ENCODE measurements around the gene KCNAB2. TPM values are rescaled to one million over a fixed set of nuclear protein-coding genes. Genes with fewer than 3 reads are reported as not detected.
A peak's percentile ranks its signal among the peaks of the same experiment; 100 is the strongest.

KCNAB2 gene
- total RNA-seq, 3 donors from 2014 or later = 6.9 to 19.8 (median 9.8) TPM

- Histone ChIP-seq H3K9me3 (no peaks in the 10 kb centered on the region), H3K27ac (no peak overlapping the region), H3K36me3 (no peaks in the 10 kb centered on the region), H3K4me3 (no peak overlapping the region), H3K27me3 (no peaks in the 10 kb centered on the region), H3K4me1 (no peaks in the 10 kb centered on the region)
- TF ChIP-seq, protein P1, sequence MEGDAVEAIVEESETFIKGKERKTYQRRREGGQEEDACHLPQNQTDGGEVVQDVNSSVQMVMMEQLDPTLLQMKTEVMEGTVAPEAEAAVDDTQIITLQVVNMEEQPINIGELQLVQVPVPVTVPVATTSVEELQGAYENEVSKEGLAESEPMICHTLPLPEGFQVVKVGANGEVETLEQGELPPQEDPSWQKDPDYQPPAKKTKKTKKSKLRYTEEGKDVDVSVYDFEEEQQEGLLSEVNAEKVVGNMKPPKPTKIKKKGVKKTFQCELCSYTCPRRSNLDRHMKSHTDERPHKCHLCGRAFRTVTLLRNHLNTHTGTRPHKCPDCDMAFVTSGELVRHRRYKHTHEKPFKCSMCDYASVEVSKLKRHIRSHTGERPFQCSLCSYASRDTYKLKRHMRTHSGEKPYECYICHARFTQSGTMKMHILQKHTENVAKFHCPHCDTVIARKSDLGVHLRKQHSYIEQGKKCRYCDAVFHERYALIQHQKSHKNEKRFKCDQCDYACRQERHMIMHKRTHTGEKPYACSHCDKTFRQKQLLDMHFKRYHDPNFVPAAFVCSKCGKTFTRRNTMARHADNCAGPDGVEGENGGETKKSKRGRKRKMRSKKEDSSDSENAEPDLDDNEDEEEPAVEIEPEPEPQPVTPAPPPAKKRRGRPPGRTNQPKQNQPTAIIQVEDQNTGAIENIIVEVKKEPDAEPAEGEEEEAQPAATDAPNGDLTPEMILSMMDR (IDR thresholded peaks at IDR 0.05) = no peak
- TF ChIP-seq POLR2A (IDR thresholded peaks at IDR 0.05) (no peak), POLR2AphosphoS5 (IDR thresholded peaks at IDR 0.05) (no peak)
- DNase-seq (ENCODE audit: low spot score in 2 of 2) = no peak
- intact Hi-C loops (cut with DNase I; ENCODE audit: low total_unique reads) = no loop called here
Measured at GRCh38 chr1:6003568-6004411, 41.9 kb upstream of the KCNAB2 start.

DNA sequence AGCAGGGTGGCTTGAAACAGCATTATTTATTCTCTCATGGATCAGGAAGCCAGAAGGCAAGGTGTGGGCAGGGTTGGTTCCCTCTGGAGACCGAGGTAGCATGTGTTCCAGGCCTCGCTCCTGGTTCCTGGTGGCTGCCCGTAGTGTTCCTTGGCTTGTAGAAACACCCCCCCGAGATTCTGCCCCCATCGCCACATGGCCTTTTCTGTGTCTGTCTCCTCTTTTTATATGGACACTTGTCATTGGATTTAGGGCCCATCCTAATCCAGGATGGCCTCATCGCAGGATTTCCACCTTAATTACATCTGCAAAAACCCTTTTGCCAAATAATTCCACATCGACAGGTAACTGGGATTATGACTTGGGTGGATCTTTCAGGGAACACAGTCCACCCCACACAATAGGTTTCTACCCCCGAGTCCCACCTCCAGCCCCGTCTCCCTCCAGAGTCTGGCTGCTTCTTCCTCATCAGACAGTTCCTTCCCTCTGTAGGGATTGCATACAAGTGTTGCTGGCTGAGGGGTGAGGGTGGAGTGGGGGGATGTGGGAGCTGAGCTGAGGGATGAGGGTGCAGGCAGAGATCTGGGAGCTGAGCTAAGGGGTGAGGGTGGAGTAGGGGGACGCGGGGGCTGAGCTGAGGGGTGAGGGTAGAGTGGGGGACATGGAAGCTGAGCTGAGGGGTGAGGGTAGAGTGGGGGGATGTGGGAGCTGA lies 41.1 kb upstream of the KCNAB2 start:
- Histone ChIP-seq H3K4me3 (no peak overlapping the region), H3K4me1 (no peaks in the 10 kb centered on the region), H3K27me3 (no peaks in the 10 kb centered on the region), H3K9me3 (no peaks in the 10 kb centered on the region), H3K36me3 (no peaks in the 10 kb centered on the region), H3K27ac (no peak overlapping the region)
- DNase-seq (ENCODE audit: low spot score in 2 of 2) = peak in 1 of 2 donors; percentile 33
- TF ChIP-seq POLR2AphosphoS5 (IDR thresholded peaks at IDR 0.05) = no peak
- TF ChIP-seq, protein P1 (IDR thresholded peaks at IDR 0.05) = no peak
- TF ChIP-seq POLR2A (IDR thresholded peaks at IDR 0.05) = no peak
- intact Hi-C loops (cut with DNase I; ENCODE audit: low total_unique reads) = no loop called here

- no peaks in the 10 kb centered on the region for H3K4me1 ChIP-seq
- intact Hi-C loops (cut with DNase I; ENCODE audit: low total_unique reads) = no loop called here
- no peaks in the 10 kb centered on the region for H3K9me3 ChIP-seq
- H3K27me3 ChIP-seq = no peaks in the 10 kb centered on the region
- no peak overlapping the region for H3K4me3 ChIP-seq
- peak in 1 of 2 donors; percentile 40 for DNase-seq (ENCODE audit: low spot score in 2 of 2)
- H3K36me3 ChIP-seq = no peaks in the 10 kb centered on the region
- TF ChIP-seq POLR2A (IDR thresholded peaks at IDR 0.05) = no peak
- TF ChIP-seq, protein P1 (IDR thresholded peaks at IDR 0.05) = no peak
- no peak for TF ChIP-seq POLR2AphosphoS5 (IDR thresholded peaks at IDR 0.05)
- H3K27ac ChIP-seq = no peak overlapping the region
Measured at GRCh38 chr1:6005276-6005917, 40.3 kb upstream of the KCNAB2 start.

DNA sequence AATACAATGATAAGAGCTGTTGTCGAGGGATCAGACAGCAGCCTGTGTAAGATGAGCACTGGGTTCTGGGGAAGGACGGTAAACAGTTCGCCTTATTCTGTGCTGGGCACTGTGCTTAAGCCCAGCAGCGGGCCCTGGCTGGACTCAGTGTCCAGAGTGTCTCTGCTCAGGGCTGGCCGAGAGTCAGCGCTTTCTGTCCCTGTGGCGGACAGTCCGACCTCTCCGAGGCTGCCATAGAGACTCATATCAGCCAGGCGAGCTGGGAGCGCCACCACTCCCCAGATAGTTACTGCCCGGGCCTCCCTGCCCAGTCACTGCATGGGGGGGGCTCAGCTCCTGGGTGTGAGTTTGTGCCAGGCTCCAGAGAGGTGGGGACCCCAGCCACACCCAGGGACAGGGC lies 38.8 kb upstream of the KCNAB2 start:
- no peaks in the 10 kb centered on the region for H3K36me3 ChIP-seq
- H3K4me1 ChIP-seq = no peaks in the 10 kb centered on the region
- no peak overlapping the region for H3K4me3 ChIP-seq
- TF ChIP-seq POLR2AphosphoS5 (IDR thresholded peaks at IDR 0.05) (no peak), POLR2A (IDR thresholded peaks at IDR 0.05) (no peak)
- TF ChIP-seq, protein P1 (IDR thresholded peaks at IDR 0.05) = no peak
- intact Hi-C loops (cut with DNase I; ENCODE audit: low total_unique reads) = no loop called here
- H3K27ac ChIP-seq = no peak overlapping the region
- H3K9me3 ChIP-seq = no peaks in the 10 kb centered on the region
- no peak for DNase-seq (ENCODE audit: low spot score in 2 of 2)
- no peaks in the 10 kb centered on the region for H3K27me3 ChIP-seq

Measured in breast epithelium (tissue), 4 donors.